Fibroblast of peridontal ligament (primary cell): ENCODE data around the gene SCG5.
"Not testable (repeated sequence)": the region's sequence is repeated elsewhere in the genome, so short reads cannot be mapped to it uniquely, and the experiment has no call there.

Experiments
- DNase-seq: peaks from one replicate; pipeline ENCODE4 v3.0.0-alpha.2; 2010; ENCODE audit errors: extremely low read depth

The SCG5 gene, protein sequence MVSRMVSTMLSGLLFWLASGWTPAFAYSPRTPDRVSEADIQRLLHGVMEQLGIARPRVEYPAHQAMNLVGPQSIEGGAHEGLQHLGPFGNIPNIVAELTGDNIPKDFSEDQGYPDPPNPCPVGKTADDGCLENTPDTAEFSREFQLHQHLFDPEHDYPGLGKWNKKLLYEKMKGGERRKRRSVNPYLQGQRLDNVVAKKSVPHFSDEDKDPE

DNA sequence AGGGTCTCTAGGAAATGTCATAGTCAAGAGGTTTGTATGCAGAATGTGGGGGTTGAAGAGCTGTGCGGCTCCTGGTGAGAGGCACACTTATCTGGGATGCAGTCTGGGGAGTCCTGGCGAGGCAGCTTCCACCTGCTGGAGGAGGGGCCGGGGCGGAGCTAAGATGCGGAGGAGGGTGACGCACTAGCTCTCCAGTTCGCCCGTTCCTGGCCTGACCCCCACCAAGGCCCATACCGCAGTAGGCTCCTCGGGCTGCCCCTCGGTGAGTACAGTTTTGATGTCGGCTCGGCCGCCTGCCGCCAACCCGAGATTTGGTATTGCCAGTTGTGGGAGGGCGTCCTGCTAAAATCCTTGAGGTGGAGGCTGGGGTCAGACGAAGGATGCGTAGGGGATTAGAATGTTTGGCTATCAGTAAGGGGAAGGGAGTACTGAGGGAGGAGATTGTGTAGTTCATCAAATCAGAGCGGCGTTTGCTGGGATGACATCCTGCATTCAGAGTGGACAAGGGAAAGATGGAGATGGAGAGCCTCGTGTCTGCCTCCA, at the start of gene SCG5:
Gene SCG5 (plus strand): TSS at position 194 of the 543 bp plus-strand sequence. CDS start 1,883 bp downstream, outside the sequence.
- DNase-seq: no peak

DNA sequence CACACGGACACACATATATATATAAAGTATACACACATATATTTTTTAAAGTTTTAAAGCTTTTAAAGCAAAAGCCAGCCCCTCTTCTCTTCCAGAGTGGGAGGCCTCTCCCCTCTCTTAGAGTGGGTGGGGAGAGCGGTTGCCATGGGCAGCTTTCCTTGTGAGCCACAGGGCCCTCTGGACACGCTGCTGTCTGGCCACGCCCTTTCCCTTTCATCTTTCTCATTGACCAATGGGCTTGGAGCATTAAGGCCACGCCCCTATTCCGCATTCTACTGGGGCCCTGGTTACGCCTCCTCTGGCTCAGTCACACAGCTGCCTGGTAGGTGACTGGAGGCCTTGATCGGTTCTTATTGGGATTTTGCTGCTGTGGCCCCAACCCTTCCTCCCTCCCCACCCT, 48.4 kb upstream of the SCG5 start, which contains the start of gene GOLGA8N:
Gene GOLGA8N (plus strand): TSS at position 306 of the 400 bp plus-strand sequence.
- not testable (repeated sequence) for DNase-seq

DNA sequence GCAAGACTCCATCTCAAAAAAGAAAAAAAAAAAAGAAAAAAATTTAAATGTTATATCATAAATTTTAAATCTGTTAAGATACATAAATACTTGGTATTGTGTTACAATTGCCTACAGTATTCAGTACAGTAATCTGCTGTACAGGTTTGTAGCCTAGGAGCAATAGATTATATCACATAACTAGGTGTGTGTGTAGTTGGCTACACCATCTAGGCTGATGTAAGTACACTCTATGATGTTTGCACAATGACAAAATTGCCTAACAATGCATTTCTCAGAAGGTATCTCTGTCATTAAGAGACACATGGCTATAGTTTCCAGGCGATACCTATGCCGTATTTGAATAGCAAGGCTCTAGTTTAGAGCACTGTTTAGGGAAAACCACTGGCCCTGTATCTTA, 32.0 kb upstream of the SCG5 start:
- not testable (repeated sequence) for DNase-seq

DNA sequence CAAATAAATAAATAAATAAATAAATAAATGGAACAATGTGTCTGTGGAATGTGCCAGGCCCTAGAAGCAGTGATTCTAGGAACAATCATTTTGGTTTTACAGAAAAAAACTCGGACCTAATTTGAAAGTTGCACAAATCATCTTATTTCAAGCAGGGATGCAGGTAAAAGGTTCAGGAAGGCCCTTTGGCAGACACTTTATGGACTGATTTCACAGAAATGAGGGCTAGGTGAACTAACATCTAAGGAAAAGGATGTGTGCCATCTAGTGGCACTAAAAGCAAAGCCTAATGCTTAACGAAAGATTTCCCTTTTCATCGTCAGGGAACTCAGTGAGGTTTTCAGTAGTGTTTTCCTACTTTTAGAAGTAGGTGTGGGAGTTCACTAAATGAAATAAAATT, 30.8 kb upstream of the SCG5 start:
- peak; percentile 63 for DNase-seq

DNA sequence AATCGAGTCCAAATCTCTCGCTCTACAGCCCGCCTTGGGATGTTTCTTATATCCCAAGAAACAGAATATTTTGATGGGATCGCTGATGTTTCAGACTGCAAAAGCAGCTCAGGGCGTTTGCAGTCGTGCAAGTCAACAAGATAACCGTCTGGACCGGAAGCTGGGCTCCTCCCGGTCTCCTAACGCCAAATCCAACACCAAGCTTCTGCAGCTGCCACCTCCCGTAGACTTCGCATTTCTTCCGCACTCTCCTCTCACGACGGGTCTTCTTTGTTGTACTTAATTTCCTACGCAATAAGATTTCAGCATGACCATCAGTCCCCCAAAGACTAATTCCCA, 26.8 kb upstream of the SCG5 start:
- not testable (repeated sequence) for DNase-seq

DNA sequence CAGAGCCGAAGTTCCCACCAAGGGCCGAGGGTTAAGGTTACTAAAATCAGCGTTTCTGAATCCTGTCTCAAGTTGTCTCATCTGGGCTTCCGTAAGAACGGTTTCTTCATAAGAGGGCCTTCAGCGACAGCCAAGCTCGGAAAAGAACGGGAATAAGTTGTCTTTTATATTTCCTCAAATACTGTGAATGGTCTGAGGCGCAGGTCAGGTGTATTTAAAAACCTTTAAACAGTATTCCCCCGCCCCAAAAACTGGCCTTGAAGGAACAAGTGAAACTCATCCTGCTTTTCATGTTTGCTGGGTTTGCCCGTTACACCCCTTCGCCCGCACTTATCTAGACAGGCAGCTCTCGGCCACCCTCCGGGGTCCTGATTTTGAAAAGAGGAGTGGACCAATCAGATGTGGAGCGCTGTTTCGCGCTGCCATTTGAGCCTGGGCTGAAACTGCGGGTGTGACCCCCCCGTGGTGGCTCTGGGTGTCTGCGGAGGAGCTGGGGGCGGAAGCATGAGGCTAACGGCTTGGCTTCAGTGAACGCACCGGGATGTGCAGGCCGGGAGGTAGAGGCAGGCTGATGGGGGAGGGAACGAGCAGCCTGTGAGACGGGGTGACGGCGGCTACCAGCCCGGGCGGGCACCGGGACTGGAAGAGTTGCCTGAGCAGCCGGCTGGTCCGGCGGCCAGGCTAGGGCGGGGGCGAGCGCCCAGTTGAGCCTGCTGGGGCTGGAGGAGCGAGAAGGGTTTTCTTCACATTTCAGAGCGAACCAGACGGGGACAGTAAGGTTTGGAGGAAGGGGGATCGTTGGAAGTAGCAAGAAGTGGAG, 26.2 kb upstream of the SCG5 start, which contains the start of gene ARHGAP11A:
Gene ARHGAP11A (plus strand): TSS at position 454 of the 820 bp plus-strand sequence. CDS start 708 bp downstream, outside the sequence.
- DNase-seq: peak; percentile 94

DNA sequence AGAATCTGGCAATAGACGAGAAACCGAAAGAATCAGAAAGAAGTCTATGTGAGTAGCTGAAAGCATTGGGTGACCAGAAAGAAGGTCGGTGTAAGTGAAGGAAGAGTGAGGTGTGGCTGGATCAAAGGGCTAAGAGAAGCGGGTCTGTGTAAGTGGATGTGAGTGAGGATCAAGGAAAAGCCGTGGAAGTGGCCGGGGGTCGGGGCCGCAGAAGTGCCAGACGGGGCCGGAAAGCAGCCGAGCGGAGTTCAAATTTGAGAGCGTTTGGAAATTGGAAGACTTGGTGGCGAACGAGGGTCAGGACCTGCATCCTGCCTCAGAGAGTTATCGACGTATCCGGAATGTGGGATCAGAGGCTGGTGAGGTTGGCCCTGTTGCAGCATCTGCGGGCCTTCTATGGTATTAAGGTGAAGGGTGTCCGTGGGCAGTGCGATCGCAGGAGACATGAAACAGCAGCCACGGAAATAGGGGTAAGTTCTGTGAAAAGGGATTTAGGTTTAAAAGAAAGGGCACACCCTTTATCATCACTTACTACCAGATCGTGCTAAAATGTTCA, 25.6 kb upstream of the SCG5 start:
- DNase-seq: not testable (repeated sequence)

DNA sequence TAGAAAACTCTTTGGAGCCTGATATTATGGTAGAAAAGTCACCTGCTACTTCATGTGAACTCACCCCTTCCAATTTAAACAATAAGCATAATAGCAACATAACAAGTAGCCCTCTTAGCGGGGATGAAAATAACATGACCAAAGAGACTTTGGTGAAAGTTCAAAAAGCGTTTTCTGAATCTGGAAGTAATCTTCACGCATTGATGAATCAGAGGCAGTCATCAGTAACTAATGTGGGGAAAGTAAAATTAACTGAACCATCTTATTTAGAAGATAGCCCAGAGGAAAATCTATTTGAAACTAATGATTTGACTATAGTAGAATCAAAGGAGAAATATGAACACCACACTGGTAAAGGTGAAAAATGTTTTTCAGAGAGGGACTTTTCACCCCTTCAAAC, 5.1 kb upstream of the SCG5 start:
- peak; percentile 56 for DNase-seq

DNA sequence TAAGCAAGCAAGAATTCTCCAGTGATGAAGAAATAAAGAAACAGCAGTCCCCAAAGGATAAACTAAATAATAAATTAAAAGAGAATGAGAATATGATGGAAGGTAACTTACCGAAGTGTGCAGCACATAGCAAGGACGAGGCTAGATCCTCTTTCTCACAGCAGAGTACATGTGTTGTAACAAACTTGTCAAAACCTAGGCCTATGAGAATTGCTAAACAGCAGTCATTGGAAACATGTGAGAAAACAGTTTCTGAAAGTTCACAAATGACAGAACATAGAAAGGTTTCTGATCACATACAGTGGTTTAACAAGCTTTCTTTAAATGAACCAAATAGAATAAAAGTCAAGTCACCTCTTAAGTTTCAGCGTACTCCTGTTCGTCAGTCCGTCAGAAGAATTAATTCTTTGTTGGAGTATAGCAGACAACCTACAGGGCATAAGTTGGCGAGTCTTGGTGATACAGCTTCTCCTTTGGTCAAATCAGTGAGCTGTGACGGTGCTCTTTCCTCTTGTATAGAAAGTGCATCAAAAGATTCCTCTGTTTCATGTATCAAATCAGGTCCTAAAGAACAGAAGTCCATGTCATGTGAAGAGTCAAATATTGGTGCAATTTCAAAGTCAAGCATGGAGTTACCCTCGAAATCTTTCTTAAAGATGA, 4.5 kb upstream of the SCG5 start:
- DNase-seq: no peak

DNA sequence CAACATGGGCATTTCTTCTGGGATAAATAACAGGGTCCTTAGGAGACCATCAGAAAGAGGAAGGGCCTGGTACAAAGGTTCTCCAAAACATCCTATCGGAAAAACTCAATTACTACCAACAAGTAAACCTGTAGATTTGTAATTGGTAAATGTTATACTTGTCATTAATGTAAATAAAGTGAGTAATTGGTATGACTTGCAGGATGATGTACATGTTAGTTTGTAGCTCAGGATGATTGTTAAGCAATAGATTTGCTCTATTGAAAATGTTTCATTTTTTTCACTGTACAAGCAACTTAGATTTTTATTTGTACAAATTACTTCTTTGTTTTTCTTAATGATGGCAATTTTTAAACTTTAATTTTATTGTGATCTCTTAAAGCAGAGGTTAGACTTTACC, 3.8 kb upstream of the SCG5 start:
- DNase-seq: no peak

DNA sequence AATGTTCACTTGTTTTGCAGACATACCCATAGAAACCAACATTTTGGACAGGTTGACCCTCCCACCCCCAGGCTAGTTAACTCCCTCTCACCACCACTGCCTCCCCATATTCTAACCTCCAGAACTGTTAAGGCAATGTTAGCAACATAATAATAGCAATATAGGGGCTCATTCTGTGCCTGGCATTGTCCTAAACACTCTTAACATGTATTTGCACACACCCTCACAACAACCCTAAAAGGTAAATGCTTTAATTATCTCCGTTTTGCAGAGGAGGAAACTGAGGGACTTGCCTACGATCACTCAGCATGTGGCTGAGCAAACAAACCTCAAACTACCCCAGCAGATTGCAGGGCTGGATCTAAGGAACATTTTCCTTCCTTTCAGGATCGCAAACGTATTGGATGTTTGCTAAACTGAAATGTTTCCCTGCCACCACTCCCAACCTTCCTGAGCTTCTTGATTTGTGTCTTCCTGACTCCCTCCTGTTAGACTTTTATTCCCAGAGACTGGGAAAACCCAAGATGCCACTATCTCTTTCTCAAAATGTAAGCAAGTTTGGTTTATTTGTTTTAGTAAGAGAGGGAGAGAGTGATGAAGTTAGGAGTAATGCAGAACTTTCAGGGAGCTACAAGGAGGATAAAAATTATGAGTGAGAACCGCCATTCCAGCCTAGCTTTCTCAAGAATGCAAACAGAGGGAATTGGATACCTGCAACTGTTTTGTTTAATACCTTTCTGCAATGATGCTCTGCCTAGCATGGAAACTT, 1.3 kb downstream of the SCG5 start:
- DNase-seq: no peak

DNA sequence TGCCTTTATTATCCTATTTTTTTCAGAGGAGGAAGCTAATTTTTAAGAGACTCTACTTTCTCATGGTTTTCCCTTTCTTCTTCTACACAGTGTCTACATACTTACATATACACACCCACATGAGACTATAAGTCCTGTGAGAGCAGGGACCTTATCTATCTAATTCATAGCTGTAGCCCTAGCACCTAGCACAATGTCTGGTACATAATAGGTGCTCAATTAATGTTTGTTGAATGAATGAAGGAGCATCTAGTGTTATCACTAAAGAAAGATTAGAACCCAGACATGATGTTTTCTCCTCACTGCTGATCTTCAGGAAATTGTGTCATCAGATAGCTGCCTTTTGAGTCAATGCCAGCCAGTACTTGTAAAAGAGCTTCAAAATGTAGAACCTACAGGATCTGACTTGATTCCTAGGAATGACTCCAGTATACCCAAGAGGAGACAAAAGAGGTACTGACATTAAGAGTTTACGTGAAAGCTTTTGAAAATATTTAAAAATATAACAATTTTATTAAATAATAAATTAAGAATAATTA, 2.5 kb downstream of the SCG5 start:
- DNase-seq: no peak

DNA sequence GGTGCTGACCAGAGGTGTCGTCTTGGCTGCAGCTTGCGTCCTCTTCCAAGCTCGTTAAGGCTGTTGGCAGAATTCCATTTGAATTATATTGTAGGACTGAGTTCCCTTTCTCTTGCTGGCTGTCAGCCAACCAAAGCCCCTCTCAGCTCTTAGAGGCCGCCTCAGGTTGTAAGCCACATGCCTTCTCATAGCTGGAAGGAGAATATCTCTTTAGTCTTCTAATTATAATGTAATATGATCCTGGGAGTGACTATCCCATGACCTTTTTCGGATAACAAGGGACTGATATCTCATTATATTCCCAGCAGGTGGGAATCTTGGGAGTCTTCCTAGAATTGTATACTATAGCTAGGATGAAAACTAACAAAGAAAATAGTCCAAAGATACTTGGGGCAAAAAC, 4.8 kb downstream of the SCG5 start:
- no peak for DNase-seq

DNA sequence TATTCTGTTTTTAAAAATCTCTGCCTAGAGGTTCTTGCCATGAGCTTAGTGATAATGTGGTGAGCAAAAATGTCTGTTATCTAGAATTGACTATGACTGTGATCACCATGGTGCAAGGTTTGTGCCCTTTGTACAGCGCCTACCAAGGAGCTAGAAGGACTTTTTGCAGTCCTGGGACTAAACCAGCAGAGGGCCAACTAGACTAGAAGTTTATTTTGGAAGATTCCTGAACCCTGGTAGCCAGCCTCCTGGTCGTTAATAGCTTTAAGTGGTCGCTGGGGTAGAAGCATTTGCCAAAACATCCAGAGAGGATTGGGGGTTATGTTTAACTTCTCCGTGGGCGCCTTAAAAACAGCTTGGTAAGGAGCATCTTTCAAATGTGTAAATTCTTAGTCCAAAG, 7.8 kb downstream of the SCG5 start:
- peak; percentile 68 for DNase-seq

DNA sequence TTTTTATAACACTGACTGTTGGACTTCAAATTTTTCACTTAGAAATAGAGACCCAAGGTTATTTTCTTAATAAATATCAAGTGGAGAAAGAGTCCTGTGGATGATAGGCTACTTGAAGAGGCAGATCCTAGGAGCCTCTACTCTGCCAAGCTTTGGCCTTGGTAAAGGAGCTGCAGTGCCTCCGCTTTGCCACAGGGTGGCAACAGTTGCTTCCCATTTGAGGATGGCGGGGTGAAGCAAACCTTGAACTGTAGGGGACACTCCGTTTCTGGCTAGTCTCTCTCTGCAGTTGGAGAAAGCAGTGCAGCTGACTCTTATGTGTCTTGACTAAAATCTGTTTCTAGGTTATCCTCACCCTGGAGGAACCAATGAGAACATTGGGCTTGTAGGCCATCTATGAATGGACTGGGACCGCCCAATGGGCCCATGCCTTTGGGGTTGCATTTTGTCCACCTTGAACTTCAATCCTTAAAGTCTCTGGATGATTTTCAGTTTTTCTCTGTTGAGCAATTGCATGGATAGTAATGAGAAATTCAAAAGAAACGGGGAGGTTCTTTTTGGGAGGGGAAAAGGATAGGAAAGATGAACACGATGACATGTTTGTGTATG, 9.8 kb downstream of the SCG5 start:
- DNase-seq: peak; percentile 85

DNA sequence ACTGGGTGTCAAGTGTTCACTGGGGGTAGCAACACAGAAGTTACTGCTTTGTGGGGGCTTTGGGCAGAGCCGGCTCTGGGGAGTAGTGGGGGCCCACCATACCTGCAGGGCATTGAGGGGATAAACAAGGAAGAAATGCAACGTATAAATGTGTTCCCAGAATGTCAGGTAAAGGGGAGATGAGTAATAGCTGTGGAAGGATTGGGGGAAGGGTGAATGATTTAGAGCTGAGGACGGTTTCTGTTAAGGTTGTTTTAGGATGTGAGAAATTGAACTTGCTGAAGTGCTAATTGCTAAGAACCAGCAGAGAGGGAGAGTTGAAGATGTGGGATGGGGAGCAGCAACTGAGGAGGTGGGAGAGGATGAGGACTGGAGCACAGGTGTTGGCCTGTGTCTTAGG, 10.7 kb downstream of the SCG5 start:
- no peak for DNase-seq

DNA sequence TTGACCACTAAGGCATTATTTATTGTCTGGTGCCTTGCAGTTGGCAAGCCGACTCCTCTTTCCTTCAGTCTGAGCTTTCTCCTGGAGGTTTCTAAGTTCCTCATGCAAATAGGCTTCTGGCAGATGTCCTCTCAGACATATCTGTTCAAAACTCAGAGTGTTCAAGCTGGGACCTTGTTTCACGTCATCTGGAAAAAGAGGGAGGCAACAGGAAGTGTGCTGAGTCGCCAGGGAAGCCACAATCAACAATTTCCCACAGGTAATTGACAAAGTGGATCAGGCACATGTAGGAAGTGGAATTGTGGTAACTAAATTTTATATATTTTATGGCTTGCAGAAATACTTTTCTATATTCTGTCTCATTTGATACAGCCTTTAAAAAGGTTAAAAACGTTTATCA, 14.6 kb downstream of the SCG5 start:
- no peak for DNase-seq

DNA sequence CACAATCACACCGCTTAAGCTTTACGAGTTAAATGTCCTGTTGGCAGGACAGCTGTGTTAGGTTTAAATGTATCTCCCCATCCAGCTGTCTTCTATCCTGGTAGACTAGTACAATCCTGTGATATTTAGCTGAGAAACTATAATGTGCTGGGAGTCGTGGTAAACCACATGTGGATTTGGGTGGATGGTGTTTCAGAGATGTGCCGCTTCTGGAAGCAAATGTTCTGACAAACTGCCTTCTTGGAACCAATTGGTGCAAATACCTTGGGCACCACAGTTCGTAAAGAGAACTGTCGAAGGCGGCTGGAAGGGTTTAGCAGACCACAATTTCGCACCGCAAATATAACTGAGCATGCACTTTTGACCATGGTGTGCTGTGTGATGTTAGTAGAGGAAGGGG, 15.0 kb downstream of the SCG5 start:
- no peak for DNase-seq

DNA sequence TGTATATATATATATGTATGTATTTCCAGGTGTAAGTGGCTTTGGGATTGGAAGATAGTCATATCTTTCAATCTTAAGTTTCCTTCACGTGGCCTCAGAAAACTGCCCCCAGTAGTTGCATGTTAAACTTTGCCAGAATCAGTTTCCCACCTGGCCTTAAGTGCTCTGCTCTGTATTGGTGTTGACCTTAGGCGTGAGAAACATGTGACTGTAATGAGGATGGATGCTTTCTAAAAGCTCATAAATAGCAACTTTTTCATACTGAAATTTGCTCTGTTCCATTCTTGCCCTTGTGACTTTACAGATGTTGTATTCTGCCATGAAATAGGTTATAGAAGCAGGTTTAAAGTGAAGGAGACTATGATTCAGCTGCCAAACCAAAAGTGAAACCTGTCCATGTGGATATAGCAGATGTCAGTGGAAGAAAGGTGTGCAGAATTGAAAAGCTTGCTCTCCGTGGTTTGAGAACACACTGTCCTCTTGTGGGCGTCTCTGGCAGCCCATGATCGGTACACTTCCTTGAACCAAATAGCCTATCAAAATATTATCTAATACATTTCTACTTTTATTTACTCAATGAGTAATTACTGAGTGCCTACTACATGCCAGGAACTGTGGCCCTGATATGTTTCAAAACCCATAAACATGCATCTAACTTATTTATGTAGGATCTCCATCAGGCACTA, 15.8 kb downstream of the SCG5 start:
- DNase-seq: no peak

DNA sequence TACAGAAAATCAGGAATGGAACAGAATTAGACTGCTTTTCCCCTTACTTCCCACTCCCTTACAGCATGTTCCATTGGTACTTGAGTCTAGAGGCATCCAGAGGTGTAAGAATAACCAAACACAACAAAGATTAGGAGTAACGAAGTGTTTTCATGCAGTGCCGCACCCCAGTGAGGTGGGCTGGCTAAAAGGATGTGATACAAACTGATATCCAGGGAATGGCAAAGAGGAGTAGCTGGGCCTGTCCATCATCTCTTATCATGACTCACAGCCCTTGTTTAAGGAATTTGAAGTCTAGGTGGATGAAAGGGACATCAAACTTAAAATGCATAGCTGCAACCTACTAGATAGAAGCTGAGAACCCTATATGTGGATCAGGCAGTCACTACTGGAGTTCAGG, 16.4 kb downstream of the SCG5 start:
- no peak for DNase-seq
